GM19351 (cell line): Measurements from ENCODE around the gene IL13RA1.
"Not testable (repeated sequence)": the region's sequence is repeated elsewhere in the genome, so short reads cannot be mapped to it uniquely, and the experiment has no call there.

Source experiments
- ATAC-seq: cut with Tn5 transposase; IDR thresholded peaks from one replicate; pipeline ENCODE4 v1.9.1; 2021; ENCODE audit warnings: mild to moderate bottlenecking, moderate library complexity; ENCODE audit not compliant: unreplicated experiment

Gene IL13RA1

GRCh38 chrX:118726887-118727685, at the start of gene IL13RA1:
Gene IL13RA1 (plus strand): TSS chrX:118727606. CDS start chrX:118727639, 33 bp downstream.
- ATAC-seq, result peak; percentile 44

GRCh38 chrX:118679290-118679689, 48.1 kb upstream of the IL13RA1 start:
- no peak for ATAC-seq

DNA sequence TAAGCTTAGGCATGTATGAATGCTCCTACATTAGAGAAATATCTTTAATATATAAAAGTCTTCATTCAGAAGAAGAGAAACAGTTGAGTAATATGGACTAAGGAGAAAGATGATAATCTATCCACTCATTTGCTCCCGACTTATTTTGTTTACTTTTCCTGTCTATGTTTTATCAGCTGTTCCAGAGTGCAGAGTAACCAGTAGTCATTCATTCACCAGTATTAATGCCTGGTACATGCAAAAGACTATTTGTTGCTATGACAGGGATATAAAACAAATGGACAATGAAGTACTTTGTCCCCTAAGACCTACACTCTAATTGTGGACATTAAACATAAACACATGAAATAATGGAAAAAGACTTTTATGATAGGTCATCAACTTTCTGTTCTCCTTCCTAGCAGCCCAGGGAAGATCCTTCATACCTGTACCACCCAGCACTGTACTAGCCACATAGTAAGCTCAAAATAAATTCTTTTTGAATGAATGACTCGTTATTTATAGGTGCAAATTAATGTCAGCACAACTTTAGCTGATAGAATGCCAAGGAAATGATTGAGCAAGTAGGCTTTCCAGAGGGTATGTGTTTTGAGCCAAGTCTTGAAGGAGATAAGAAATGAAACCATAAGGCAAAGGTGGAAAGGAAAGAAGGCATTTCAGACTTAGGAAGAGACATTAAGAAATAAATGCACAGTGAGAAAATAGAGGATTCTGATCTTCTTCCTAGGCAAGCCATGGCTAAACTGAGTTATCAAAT, 45.0 kb upstream of the IL13RA1 start:
- no peak for ATAC-seq

DNA sequence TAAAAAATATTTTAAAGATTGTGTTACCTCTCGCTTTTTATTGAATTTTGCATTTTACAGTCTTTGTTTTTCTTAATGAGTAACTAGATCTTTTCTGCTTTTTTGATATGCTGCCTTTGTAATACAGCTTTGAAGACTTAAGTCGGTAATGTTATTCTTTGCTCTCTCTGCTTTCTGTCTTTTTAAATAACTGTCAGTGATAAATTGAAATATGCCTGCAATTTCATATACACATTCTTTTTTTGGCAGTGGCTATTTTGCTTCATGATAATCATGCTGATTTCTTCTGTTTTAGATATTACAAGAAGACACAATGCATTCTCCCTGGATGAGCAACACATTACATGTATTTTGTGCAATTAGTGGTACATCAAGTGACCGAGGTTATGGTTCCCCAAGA, 42.0 kb upstream of the IL13RA1 start:
- no peak for ATAC-seq

- no peak for ATAC-seq
These were observed 38.5 kb upstream of the IL13RA1 start for GRCh38 chrX:118688935-118689334.

DNA sequence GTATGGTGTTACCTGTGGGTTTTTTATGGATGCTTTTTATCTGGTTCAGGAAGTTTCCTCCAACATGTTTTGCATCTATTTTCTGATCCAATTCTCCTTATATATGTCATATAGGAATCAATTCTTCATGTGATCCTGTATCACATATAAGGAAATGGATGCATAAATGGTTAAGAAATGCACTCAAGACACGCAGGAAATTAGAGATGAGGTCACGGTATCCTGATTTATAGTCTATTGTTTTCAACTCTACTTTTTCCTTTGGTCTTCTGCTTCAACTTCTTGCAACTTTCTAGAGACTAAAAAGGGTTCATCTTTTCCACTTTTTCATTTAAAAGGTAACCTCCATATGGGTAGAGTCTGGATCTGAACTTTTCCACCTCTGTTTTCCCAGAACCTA, 33.6 kb upstream of the IL13RA1 start:
- ATAC-seq, result no peak

DNA sequence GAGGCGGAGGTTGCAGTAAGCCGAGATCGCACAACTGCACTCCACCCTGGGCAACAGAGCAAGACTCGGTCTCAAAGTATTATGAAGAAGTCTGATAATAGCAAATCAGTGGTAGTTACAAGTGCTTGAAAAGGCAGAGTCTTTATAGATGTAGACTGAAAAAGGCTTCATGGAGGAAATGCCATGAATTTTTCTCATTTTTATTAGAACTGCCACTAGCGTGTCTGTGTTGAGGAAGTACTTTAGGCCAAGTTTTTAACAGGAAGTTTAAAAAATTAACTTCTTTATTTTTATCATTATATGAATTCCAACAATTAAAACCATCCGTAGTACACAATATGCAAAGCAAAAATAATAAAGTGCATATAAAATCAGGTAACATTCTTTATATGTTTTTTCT, 32.8 kb upstream of the IL13RA1 start:
- no peak for ATAC-seq

DNA sequence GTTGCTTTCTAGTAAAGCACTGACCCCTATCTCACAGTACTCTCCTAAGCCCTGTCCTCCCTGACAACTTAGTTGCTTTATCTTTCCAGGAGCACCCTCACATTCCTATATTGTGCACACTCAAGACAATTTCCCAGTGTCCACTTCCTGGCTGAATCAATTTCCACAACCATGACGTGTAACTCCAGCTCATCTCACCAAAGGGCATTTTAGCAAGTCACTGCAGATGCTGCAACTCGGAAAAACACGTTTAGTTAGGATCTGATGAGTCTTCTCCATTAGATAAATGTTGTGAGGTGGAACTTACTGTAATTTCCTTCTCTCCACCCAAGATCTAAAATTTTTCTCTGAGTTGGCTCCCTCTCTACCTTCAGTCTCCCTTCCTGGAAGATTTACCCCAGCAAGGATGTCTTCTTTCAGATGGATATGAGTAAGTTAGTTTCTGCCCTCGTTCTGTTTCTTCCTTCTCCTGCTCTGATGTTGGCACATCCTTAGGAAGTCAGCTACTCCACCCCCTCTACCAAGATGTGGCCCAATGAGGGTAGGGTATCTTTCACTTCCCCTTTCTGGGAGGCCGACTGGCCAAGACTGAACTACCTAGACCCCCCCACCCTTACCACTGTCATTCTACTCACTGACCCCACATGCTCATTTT, 28.8 kb upstream of the IL13RA1 start:
- no peak for ATAC-seq

DNA sequence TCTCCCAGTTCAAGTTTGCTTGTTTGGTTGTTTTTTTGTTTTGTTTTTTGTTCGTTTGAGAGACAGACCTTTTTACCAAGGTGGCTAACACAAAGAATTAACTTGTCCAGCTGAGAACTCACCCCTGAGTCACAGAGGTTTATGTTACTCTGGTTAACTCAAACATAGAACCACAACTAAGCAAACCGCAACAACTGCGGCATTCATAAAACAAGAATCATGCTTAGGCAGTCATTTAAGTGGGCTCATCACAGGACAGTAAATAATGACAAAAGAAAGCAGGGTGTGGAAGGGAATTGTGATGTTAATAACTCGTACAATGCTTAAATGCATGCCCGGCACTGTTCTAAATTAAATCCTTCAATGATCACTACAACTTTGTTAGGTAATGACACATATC, 24.7 kb upstream of the IL13RA1 start:
- ATAC-seq, result no peak

DNA sequence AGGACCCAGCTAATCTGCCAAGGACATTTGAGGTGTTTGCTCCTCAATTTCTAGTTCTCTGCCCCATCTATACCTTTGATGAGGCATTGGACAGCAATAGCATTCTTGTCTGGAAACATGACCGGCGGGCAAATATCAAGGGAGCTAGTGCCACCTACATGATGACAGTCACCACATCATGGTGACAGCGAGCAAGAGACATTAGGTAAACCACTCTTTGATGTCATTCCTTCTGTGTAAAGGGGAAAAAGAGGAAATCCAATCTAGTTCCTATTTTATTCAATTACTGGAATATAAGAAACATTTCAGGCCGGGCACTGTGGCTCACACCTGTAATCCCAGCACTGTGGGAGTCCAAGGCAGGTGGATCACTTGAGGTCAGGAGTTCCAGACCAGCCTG, 20.7 kb upstream of the IL13RA1 start:
- ATAC-seq, result no peak

DNA sequence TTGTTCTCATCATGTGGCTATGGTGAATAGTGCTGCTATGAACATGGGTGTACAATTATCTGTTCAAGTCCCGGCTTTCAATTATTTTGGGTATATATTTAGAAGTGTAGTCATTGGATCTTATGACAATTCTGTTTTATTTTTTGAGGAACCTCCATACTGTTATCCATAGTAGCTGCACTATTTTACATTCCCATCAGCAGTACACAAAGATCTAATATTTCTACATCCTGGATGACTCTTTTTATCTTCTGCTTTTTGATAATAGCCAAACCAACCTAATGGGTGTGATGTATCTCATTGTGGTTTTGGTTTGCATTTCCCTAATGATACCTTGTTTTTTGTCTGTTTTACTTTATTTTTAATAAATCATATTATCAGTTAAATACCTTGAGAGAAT, 12.9 kb upstream of the IL13RA1 start:
- no peak for ATAC-seq

GRCh38 chrX:118715917-118716316, 11.5 kb upstream of the IL13RA1 start:
- not testable (repeated sequence) for ATAC-seq

DNA sequence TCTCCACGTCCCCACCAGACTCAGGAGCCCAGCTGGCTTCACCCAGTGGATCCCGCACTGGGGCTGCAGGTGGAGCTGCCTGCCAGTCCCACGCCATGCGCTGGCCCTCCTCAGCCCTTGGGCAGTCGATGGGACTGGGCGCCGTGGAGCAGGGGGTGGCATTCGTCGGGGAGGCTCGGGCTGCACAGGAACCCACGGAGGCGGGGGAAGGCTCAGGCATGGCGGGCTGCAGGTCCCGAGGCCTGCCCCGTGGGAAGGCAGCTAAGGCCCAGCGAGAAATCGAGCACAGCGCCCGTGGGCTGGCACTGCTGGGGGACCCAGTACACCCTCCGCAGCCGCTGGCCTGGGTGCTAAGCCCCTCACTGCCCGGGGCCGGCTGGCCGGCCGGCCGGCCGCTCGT, 10.6 kb upstream of the IL13RA1 start:
- ATAC-seq, result not testable (repeated sequence)

- no peak for ATAC-seq
These were observed 9.6 kb upstream of the IL13RA1 start for GRCh38 chrX:118717678-118718391.

GRCh38 chrX:118718737-118719136, 8.7 kb upstream of the IL13RA1 start:
- no peak for ATAC-seq

DNA sequence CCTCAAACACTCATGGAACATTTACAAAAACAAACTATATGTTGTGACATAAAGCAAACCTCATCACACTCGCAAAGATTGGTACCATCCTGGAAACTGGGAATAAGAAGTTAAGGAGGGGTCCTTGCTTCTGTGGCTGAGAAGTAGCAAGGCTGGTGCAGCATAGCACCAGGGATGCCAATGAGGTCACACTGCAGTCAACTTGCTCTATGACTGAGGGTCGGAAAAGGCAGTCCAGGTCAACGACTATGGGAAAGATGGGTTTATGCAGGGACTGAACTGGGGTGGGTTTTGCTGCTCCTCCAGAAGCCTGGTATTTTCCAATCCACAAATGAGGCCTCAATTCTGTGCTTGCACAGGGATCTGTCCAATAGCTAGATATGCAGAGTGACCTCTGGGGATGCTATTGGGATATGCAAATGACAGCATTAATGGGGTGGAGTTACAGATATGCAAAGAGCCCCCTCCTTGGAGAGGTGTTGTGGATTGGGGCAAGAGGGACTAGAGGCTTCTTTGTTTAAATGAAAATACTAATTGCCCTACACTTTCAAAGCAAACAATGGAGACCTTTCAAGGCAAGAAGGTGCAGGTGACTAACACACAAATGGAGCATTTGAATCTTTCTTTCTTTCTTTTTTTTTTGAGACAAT, 7.2 kb upstream of the IL13RA1 start:
- ATAC-seq, result no peak

- no peak for ATAC-seq
These were observed 4.0 kb upstream of the IL13RA1 start for GRCh38 chrX:118723376-118723775.

GRCh38 chrX:118724365-118724764, 3.0 kb upstream of the IL13RA1 start:
- no peak for ATAC-seq

GRCh38 chrX:118724775-118725174, 2.6 kb upstream of the IL13RA1 start:
- ATAC-seq, result no peak

DNA sequence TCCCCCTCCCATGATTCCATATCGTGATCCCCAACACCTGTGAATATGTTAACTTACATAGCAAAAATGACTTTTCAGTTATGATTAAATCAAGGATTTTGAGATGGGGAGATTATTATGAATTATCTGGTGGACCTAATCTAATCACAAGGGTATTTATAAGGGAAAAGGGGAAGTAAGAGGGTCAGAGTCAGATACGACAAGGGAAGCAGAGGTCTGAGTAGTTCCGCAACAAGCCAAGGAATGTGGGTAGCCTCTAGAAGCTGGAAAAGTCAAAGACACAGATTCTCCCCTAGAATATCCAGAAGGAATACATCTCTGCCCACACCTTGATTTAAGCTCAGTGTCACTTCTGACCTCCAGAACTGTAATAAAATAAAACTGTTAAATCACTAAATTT, 1.0 kb upstream of the IL13RA1 start:
- no peak for ATAC-seq
